ENCODE results near the gene ZNF581. TPM values are rescaled to one million over a fixed set of nuclear protein-coding genes. Genes with fewer than 3 reads are reported as not detected.

Gene ZNF581
- total RNA-seq, 2 donors from 2014 or later = 47.2 to 48.7 TPM

DNA sequence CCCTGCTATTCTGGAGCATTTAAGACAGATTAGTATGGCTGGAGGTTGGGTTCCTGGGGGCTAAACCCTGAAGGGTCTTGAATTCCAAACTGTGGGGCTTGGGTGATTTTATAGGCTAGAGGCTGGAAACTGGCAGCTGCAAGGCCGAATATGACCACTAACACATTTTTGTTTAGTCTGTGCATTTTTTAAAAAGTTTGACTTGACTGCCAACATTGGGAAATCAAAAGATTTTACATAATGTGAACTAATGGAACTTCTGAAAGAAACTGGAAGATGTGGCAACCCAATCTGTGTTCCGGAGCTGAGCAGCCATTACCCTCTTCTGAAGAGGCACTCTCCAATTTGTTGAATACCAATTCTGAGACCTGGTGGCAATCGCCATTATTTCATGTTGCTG, 24.2 kb upstream of the ZNF581 start:
- no peaks in the 10 kb centered on the region for H3K27me3 Mint-ChIP-seq (ENCODE audit: insufficient read depth)
- peaks cover 27% of the 10 kb centered on the region for H3K36me3 Mint-ChIP-seq (ENCODE audit: low read depth)
- WGBS, 2 experiments (ENCODE audit: insufficient coverage in 1 of 2, insufficient read length in 1 of 2) = 93 to 96% methylated on average over 2 to 3 of the region's 3 CpGs
- H3K4me3 ChIP-seq (ENCODE audit: low read length) = no peak overlapping the region
- H3K27me3 ChIP-seq (ENCODE audit: control insufficient read depth, insufficient read depth, low read length, poor library complexity, severe bottlenecking) = no peaks in the 10 kb centered on the region
- TF ChIP-seq, protein P1, sequence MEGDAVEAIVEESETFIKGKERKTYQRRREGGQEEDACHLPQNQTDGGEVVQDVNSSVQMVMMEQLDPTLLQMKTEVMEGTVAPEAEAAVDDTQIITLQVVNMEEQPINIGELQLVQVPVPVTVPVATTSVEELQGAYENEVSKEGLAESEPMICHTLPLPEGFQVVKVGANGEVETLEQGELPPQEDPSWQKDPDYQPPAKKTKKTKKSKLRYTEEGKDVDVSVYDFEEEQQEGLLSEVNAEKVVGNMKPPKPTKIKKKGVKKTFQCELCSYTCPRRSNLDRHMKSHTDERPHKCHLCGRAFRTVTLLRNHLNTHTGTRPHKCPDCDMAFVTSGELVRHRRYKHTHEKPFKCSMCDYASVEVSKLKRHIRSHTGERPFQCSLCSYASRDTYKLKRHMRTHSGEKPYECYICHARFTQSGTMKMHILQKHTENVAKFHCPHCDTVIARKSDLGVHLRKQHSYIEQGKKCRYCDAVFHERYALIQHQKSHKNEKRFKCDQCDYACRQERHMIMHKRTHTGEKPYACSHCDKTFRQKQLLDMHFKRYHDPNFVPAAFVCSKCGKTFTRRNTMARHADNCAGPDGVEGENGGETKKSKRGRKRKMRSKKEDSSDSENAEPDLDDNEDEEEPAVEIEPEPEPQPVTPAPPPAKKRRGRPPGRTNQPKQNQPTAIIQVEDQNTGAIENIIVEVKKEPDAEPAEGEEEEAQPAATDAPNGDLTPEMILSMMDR (conservative IDR thresholded peaks at IDR 0.05) = no peak
- no peak for DNase-seq
- H3K4me3 Mint-ChIP-seq = no peak overlapping the region
- peak overlapping the region; percentile 11 for H3K27ac ChIP-seq (ENCODE audit: low read depth, low read length)
- no peaks in the 10 kb centered on the region for H3K9me3 ChIP-seq (ENCODE audit: control insufficient read depth, low read length)
- peaks cover 2% of the 10 kb centered on the region for H3K4me1 Mint-ChIP-seq
- H3K4me1 ChIP-seq (ENCODE audit: control insufficient read depth, insufficient read depth, low read length) = no peaks in the 10 kb centered on the region
- no peak overlapping the region for H3K27ac Mint-ChIP-seq
- H3K36me3 ChIP-seq (ENCODE audit: control insufficient read depth, insufficient read depth, low read length) = peaks cover 20% of the 10 kb centered on the region
- no peak overlapping the region for H3K9ac ChIP-seq (ENCODE audit: extremely low read depth, low read length, poor library complexity, severe bottlenecking)
- H3K9me3 Mint-ChIP-seq = no peaks in the 10 kb centered on the region

DNA sequence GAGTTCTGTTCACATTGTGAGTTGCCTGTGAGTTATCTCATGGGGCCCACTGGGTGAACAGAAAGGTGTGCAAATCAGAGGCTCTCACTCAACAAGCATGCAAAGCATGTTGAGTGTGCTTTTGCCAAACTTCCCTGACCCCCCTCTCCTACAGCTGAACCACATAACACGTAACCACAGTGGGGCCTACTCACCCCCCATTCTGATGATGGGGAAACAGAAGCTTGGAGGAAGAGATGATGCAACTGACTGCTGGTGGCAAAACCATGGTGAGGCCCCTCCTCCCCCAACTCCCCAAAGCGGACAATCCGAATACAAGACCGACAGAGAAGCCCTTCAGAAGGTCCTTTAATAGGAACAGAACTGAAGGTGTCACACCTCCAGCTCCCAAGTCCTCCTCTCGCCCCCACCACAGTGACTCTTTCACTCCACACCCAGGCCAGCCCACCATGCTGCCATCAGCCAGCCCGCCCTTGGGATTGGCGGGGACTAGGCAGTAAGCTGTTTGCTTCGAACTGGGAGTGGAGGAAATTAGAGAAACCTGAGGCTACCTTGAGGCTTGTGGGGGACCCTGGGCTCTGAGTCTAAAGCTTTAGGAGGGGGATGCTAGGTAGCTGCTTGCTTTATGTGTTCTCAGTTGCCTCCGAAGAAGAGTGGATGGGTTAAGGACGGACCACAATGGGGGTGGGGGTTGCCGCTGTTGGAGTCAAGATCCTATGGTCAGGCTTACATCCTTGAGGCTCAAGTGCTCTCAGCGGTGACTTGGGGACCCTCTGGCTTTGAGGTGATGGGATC, 22.8 kb upstream of the ZNF581 start:
- peaks cover 20% of the 10 kb centered on the region for H3K36me3 ChIP-seq (ENCODE audit: control insufficient read depth, insufficient read depth, low read length)
- no peak for DNase-seq
- peaks cover 2% of the 10 kb centered on the region for H3K4me1 Mint-ChIP-seq
- no peak overlapping the region for H3K4me3 Mint-ChIP-seq
- H3K27ac Mint-ChIP-seq = no peak overlapping the region
- H3K27me3 Mint-ChIP-seq (ENCODE audit: insufficient read depth) = no peaks in the 10 kb centered on the region
- H3K4me1 ChIP-seq (ENCODE audit: control insufficient read depth, insufficient read depth, low read length) = no peaks in the 10 kb centered on the region
- no peaks in the 10 kb centered on the region for H3K9me3 ChIP-seq (ENCODE audit: control insufficient read depth, low read length)
- peaks cover 24% of the 10 kb centered on the region for H3K36me3 Mint-ChIP-seq (ENCODE audit: low read depth)
- TF ChIP-seq, protein P1 (conservative IDR thresholded peaks at IDR 0.05) = no peak
- H3K4me3 ChIP-seq (ENCODE audit: low read length) = no peak overlapping the region
- H3K9ac ChIP-seq (ENCODE audit: extremely low read depth, low read length, poor library complexity, severe bottlenecking) = no peak overlapping the region
- no peak overlapping the region for H3K27ac ChIP-seq (ENCODE audit: low read depth, low read length)
- no peaks in the 10 kb centered on the region for H3K27me3 ChIP-seq (ENCODE audit: control insufficient read depth, insufficient read depth, low read length, poor library complexity, severe bottlenecking)
- no peaks in the 10 kb centered on the region for H3K9me3 Mint-ChIP-seq
- WGBS, 2 experiments (ENCODE audit: insufficient coverage in 1 of 2, insufficient read length in 1 of 2) = 95 to 100% methylated on average over 2 to 12 of the region's 12 CpGs

DNA sequence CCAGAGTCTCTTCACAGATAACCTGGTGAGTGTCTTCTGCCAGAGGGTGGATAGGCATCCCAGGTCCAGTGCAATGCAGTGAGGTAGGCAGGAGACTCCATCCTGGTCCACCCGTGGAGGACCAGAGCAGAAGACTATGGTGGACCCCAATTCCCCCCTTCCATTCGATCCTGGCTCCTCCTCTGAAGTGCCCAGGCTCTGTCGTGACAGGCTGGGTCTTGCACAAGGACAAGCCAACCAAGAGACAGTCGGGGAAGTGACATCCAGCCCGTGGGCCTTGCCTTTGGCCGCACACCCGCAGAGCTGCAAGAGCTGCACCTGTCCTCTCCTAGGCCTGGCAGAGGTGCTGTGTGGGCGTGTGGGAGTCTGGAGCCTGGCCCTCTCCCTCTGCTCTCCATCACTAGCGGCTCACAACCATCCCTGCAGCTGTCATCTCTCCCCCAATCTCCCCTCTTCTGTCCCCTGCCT, 22.2 kb upstream of the ZNF581 start:
- Histone ChIP-seq H3K9ac (ENCODE audit: extremely low read depth, low read length, poor library complexity, severe bottlenecking) (no peak overlapping the region), H3K27ac (ENCODE audit: low read depth, low read length) (no peak overlapping the region), H3K27me3 (ENCODE audit: control insufficient read depth, insufficient read depth, low read length, poor library complexity, severe bottlenecking) (no peaks in the 10 kb centered on the region), H3K36me3 (ENCODE audit: control insufficient read depth, insufficient read depth, low read length) (peaks cover 20% of the 10 kb centered on the region), H3K4me3 (ENCODE audit: low read length) (no peak overlapping the region), H3K4me1 (ENCODE audit: control insufficient read depth, insufficient read depth, low read length) (no peaks in the 10 kb centered on the region), H3K9me3 (ENCODE audit: control insufficient read depth, low read length) (no peaks in the 10 kb centered on the region)
- Mint-ChIP-seq H3K4me3 (no peak overlapping the region), H3K9me3 (no peaks in the 10 kb centered on the region), H3K36me3 (ENCODE audit: low read depth) (peaks cover 24% of the 10 kb centered on the region), H3K27me3 (ENCODE audit: insufficient read depth) (no peaks in the 10 kb centered on the region), H3K4me1 (peaks cover 2% of the 10 kb centered on the region), H3K27ac (no peak overlapping the region)
- no peak for DNase-seq
- 96 to 98% methylated on average over 8 to 9 of the region's 9 CpGs for WGBS, 2 experiments (ENCODE audit: insufficient coverage in 1 of 2, insufficient read length in 1 of 2)
- TF ChIP-seq, protein P1 (conservative IDR thresholded peaks at IDR 0.05) = no peak

All from endodermal cell (in vitro differentiated cells).